GM10847 (cell line): ENCODE results near the gene VPS4B.
A peak's percentile ranks its signal among the peaks of the same experiment; 100 is the strongest.

Experiments used
- POLR2A ChIP-seq: IDR thresholded peaks from 2 replicates; pipeline ENCODE4 v1.6.1; 2011; ENCODE audit not compliant: insufficient read length; ENCODE audit errors: extremely low read depth

The VPS4B gene

GRCh38 chr18:63422087-63422863 lies at the start of gene VPS4B:
VPS4B (minus strand) TSS chr18:63422476; CDS start chr18:63422259, 217 bp downstream.
- peak; percentile 73 for TF ChIP-seq POLR2A

GRCh38 chr18:63470751-63471150 lies 48.5 kb upstream of the VPS4B start:
- TF ChIP-seq POLR2A, result no peak

DNA sequence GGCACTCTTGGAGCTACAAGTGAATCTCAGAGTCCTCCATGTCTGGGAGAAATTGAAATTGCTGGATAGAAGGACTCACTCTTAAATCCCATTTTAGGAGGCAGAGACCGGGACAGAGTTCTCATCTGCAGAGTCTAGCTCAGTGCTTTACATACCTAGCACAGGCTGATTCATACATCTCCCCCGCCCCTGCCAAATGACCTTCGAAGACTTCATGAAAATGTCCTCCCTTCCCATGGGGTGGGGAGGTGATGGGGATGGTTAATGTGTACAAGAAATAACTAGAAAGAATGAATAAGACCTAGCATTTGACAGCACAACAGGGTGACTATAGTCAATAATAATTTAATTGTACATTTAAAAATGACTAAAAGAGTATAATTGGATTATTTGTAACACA lies 46.3 kb upstream of the VPS4B start:
- TF ChIP-seq POLR2A, result no peak

GRCh38 chr18:63467699-63468098 lies 45.4 kb upstream of the VPS4B start:
- no peak for TF ChIP-seq POLR2A

GRCh38 chr18:63465059-63465458 lies 42.8 kb upstream of the VPS4B start:
- TF ChIP-seq POLR2A, result no peak

GRCh38 chr18:63464434-63464833 lies 42.2 kb upstream of the VPS4B start:
- TF ChIP-seq POLR2A, result no peak

DNA sequence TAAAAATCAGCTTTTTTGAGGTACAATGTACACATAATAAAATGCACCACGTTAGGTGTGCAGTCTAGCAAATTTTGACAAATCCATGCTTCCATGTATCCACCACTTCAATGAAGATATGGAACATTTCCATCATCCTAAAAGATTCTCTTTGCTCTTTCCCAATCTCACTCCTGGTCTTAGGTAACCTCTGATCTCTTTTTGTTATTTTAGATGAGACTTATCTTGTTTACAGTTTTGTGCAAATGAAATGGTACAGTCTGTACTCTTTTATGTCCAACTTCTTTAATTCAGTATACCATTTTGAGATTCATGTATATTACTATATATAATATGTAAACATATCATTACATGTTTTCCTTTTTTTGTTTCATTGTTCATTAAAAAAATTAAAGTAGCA lies 38.1 kb upstream of the VPS4B start:
- no peak for TF ChIP-seq POLR2A

DNA sequence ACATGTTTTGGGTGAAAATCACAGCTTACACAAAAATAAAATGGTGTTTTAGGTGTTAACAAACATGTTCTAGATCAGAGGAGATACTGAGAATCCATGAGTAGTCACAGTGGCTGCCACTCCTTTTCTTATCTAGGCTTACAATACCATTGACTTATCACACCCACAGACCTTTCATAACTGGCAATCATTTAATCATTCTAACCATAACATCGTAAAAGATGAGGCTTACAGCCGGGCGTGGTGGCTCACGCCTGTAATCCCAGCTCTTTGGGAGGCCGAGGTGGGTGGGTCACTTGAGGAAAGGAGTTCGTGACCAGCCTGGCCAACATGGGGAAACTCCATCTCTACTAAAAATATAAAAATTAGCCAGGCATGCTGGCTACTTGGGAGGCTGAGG lies 35.7 kb upstream of the VPS4B start:
- TF ChIP-seq POLR2A, result no peak

GRCh38 chr18:63454497-63454896 lies 32.2 kb upstream of the VPS4B start:
- no peak for TF ChIP-seq POLR2A

DNA sequence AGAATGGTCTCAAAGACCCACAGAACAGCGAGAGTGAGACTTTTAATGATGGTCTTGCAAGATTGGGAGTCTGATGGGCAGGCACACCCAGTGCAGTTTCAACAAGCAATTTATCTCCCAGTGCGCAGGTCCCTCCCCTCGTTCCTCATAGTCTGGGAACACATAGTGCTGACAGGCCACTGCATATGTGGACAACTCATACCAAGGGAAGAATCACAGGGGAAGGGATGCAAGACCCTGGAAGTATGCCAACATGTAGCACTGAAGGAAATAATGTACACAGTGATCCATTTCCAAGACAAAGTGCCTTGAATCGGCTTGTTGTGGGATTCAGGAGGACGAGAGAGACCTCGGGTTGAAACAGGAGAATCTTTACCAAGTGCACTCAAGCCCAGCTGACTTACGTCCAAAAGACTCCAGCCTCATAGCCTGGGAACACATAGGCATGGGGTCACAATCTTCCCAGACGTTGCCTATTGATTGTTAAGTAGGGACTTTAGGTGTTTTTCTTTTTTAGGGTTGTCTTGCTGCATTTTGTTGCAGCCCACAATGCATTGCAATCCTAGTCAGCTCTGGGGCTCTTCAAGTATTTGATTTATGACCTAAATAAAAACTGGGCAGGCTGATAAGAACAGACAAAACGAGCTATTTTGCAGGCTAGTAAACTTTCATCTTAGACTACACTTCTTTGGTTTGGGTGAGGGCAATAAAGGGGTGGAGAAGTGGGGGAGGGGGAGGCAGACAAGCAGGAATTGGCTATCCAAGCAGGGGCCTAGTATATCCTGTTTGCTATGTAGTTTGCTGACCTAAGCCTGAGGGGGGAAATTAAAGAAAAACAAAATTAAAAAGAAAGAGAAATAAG lies 29.8 kb upstream of the VPS4B start:
- no peak for TF ChIP-seq POLR2A

DNA sequence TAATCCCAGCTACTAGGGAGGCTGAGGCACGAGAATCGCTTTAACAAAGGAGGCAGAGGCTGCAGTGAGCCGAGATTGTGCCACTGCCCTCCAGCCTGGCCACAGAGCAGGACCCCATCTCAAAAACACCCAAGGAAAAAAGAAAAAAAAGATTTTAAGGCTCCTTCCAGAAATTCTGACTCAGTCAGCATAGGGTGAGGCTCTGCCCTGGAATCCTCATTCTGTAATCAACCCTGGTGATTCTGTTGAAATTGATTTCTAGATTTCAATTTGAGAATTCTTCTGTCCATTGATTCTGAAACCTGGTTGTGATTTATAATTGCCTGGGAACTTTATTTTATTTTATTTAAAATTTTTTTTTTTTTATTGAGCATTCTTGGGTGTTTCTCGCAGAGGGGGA lies 27.1 kb upstream of the VPS4B start:
- TF ChIP-seq POLR2A, result no peak

DNA sequence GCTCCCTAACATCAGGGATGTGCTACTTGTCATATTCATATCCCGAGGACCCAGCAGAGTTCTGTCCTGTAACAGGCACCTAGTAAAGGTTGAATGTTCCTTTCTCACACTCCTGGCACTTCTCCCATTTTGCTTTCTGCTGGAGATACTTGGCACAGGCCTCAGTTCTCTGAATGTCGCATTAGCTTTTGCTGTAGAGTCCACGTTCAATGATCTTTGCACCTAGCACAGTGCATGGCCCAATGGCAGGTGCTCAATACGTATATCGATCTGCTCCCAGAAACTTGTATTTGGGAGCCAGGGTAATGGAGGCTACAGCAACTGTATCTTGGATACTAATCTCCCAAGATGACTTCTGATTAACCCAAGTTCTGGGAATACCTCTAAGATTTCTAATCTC lies 24.8 kb upstream of the VPS4B start:
- TF ChIP-seq POLR2A, result no peak

DNA sequence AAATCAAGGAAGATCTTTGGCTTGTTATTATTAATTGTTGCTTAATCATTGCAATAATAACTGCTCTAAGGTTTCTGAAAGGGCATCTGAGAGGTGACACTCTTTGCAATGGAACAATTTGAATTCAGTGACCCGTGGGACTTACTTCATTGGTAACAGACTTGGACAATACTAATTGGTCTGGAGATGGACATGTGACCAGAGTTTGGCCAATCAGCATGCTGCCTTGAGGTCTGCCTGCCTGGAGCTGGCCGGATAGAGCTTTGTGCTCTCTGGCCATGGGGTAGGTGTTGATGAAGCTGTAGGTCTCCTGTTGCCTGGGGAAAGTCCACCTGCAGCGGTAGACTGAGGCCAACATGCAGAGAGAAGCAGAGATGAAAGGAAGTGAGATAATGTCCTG lies 24.0 kb upstream of the VPS4B start:
- no peak for TF ChIP-seq POLR2A

DNA sequence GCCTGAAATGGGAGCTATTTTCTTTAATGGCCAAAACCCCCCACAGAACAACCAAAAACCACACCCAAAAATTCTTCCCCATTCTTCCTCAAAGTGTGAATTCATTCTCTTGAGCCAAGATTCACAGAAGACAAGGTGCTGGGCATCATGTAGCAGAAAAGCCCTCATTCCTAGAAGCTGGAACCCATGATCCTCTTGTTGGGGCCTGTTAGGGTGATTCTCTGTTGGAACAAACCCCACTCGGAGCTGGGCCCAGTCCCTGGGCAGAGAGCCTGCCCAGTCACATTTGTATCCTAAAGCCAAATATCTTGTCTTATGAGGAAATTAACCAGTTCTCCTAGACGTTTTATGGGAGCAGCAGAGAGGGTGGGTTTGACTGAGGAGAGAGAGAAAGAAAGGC lies 22.8 kb upstream of the VPS4B start:
- no peak for TF ChIP-seq POLR2A

GRCh38 chr18:63444580-63444979 lies 22.3 kb upstream of the VPS4B start:
- TF ChIP-seq POLR2A, result no peak

- TF ChIP-seq POLR2A, result no peak
Observed at GRCh38 chr18:63443829-63444228, 21.6 kb upstream of the VPS4B start.
